Calu3 (cell line): Measurements from ENCODE around the gene SLC7A5. TPM values are rescaled to one million over a fixed set of nuclear protein-coding genes. Genes with fewer than 3 reads are reported as not detected.

Source experiments
- BruUV-seq: library from RNA; stranded (reverse); fragments of 400-500 nt; replicated peaks from 2 replicates; lab custom pipeline; 2021; lab: Mats Ljungman, UMichigan
- CTCF ChIA-PET: fragments of 300-600 bp; sonication (Branson Sonifier 250); formaldehyde crosslinking; loops from one replicate; lab custom pipeline; 2022; ENCODE audit warnings: antibody characterized with exemption; lab: Charles Lee
- DNase-seq: peaks from one replicate; pipeline ENCODE4 v3.0.0; 2022
- H3K27ac Mint-ChIP-seq: one replicate; pipeline ENCODE4 v1.8.0; 2022; ENCODE audit warnings: mixed read lengths; ENCODE audit not compliant: unreplicated experiment
- H3K27me3 Mint-ChIP-seq: one replicate; pipeline ENCODE4 v1.8.0; 2022; ENCODE audit warnings: mixed read lengths; ENCODE audit not compliant: unreplicated experiment
- H3K36me3 Mint-ChIP-seq: one replicate; pipeline ENCODE4 v1.8.0; 2022; ENCODE audit warnings: mild to moderate bottlenecking, moderate library complexity, mixed read lengths; ENCODE audit not compliant: insufficient read depth, unreplicated experiment
- H3K4me1 Mint-ChIP-seq: one replicate; pipeline ENCODE4 v1.8.0; 2022; ENCODE audit warnings: mild to moderate bottlenecking, low read depth, mixed read lengths; ENCODE audit not compliant: unreplicated experiment
- H3K4me3 Mint-ChIP-seq: one replicate; pipeline ENCODE4 v1.8.0; 2022; ENCODE audit warnings: mild to moderate bottlenecking, low read depth, moderate library complexity, mixed read lengths; ENCODE audit not compliant: unreplicated experiment
- H3K9me3 Mint-ChIP-seq: one replicate; pipeline ENCODE4 v1.8.0; 2022; ENCODE audit warnings: low read depth, mixed read lengths; ENCODE audit not compliant: unreplicated experiment
- CTCF ChIP-seq: fragments of 200-600 bp; IDR thresholded peaks from one replicate; pipeline ENCODE4 v1.8.0; 2022; ENCODE audit warnings: antibody characterized with exemption; ENCODE audit not compliant: unreplicated experiment
- intact Hi-C: fragments of 100-400 bp; cut with micrococcal nuclease; formaldehyde crosslinking; loops from one replicate; pipeline ENCODE4 v1.10.0; 2022; ENCODE audit not compliant: unreplicated experiment
- total RNA-seq: library from RNA; stranded (reverse); gene quantifications from 2 replicates; pipeline ENCODE4 v1.2.3, GENCODE V29; 2022

SLC7A5 gene
- total RNA-seq, 1 experiment from 2014 or later: 501 TPM

GRCh38 chr16:87824016-87824990 lies 45.0 kb downstream of the SLC7A5 start:
- peak overlapping the region; percentile 41 for H3K27ac Mint-ChIP-seq
- TF ChIP-seq CTCF: no peak
- peaks cover 8% of the 10 kb centered on the region for H3K4me1 Mint-ChIP-seq
- CTCF ChIA-PET: interaction anchor here (0.7 kb wide), 1 partner anchor 18 kb away, joined by 3 read pairs; no protein-coding TSS in a partner anchor
- no peak overlapping the region for H3K4me3 Mint-ChIP-seq
- BruUV-seq: no TSS peak
- DNase-seq: no peak
- intact Hi-C loops: no loop called here
- H3K27me3 Mint-ChIP-seq: peaks cover 21% of the 10 kb centered on the region
- no peaks in the 10 kb centered on the region for H3K9me3 Mint-ChIP-seq
- peaks cover 77% of the 10 kb centered on the region for H3K36me3 Mint-ChIP-seq

- peaks cover 21% of the 10 kb centered on the region for H3K27me3 Mint-ChIP-seq
- H3K4me3 Mint-ChIP-seq: no peak overlapping the region
- peaks cover 76% of the 10 kb centered on the region for H3K36me3 Mint-ChIP-seq
- no peaks in the 10 kb centered on the region for H3K9me3 Mint-ChIP-seq
- no peak for TF ChIP-seq CTCF
- no peak overlapping the region for H3K27ac Mint-ChIP-seq
- intact Hi-C loops: no loop called here
- DNase-seq: no peak
- no TSS peak for BruUV-seq
- peaks cover 8% of the 10 kb centered on the region for H3K4me1 Mint-ChIP-seq
- CTCF ChIA-PET: no interaction called here
Observed at GRCh38 chr16:87823181-87823929, 46.0 kb downstream of the SLC7A5 start.

GRCh38 chr16:87822108-87822970 lies 47.0 kb downstream of the SLC7A5 start:
- Mint-ChIP-seq H3K27me3 (peaks cover 21% of the 10 kb centered on the region), H3K27ac (no peak overlapping the region), H3K4me1 (peaks cover 8% of the 10 kb centered on the region), H3K36me3 (peaks cover 67% of the 10 kb centered on the region), H3K9me3 (peaks cover 2% of the 10 kb centered on the region), H3K4me3 (no peak overlapping the region)
- no TSS peak for BruUV-seq
- CTCF ChIA-PET: no interaction called here
- TF ChIP-seq CTCF: no peak
- intact Hi-C loops: no loop called here
- DNase-seq: no peak
